ENCODE results near the gene COL4A2. TPM values are rescaled to one million over a fixed set of nuclear protein-coding genes. Genes with fewer than 3 reads are reported as not detected.

The COL4A2 gene
- total RNA-seq, 3 donors from 2014 or later (not counting 1 experiment from before 2014, with no cell fraction given) = not detected

- Mint-ChIP-seq H3K4me3 (no peak overlapping the region), H3K27me3 (ENCODE audit: low read depth in 2 of 2) (peaks cover 6 to 24% of the 10 kb centered on the region in 2 donors), H3K27ac (no peak overlapping the region), H3K36me3 (no peaks in the 10 kb centered on the region), H3K9me3 (no peaks in the 10 kb centered on the region), H3K4me1 (no peaks in the 10 kb centered on the region)
- TF ChIP-seq, protein P1, sequence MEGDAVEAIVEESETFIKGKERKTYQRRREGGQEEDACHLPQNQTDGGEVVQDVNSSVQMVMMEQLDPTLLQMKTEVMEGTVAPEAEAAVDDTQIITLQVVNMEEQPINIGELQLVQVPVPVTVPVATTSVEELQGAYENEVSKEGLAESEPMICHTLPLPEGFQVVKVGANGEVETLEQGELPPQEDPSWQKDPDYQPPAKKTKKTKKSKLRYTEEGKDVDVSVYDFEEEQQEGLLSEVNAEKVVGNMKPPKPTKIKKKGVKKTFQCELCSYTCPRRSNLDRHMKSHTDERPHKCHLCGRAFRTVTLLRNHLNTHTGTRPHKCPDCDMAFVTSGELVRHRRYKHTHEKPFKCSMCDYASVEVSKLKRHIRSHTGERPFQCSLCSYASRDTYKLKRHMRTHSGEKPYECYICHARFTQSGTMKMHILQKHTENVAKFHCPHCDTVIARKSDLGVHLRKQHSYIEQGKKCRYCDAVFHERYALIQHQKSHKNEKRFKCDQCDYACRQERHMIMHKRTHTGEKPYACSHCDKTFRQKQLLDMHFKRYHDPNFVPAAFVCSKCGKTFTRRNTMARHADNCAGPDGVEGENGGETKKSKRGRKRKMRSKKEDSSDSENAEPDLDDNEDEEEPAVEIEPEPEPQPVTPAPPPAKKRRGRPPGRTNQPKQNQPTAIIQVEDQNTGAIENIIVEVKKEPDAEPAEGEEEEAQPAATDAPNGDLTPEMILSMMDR (IDR thresholded peaks at IDR 0.05) = no peak
- intact Hi-C loops (cut with micrococcal nuclease) = no loop called here
- no peak overlapping the region for H3K4me3 ChIP-seq (ENCODE audit: low read length)
- H3K9me3 ChIP-seq (ENCODE audit: control insufficient read depth, insufficient read depth, low read length) = no peaks in the 10 kb centered on the region
- H3K27me3 ChIP-seq (ENCODE audit: control insufficient read depth, insufficient read depth, low read length) = no peaks in the 10 kb centered on the region
- DNase-seq (no peak), ATAC-seq (no peak)
- H3K36me3 ChIP-seq (ENCODE audit: control insufficient read depth, insufficient read depth, low read length) = no peaks in the 10 kb centered on the region
- 76% methylated on average over 4 of the region's 6 CpGs for WGBS (ENCODE audit: insufficient coverage)
- no peak overlapping the region for H3K27ac ChIP-seq (ENCODE audit: low read length)
- H3K4me1 ChIP-seq (ENCODE audit: control insufficient read depth, insufficient read depth, low read length) = no peaks in the 10 kb centered on the region
These were observed 34.4 kb upstream of the COL4A2 start for GRCh38 chr13:110272651-110273050.

DNA sequence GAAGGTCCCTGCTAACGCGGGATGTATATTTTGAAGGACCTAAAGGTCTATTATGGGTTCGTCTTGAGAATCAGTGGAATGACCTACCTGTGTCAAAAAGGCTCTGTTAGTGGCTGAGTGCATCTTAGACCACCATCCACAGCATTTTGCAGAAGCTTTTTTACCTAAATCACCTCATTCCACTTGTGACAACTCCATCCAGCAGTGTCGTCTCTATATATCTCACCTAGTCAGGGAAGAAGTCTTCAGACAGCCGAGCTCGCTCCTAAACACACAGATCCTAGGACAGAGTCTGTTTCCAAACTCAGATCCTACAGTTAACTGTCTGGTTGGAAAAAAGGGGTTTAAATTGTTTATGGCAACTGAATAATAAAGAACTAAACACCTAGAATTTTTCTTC is 33.8 kb upstream of the COL4A2 start:
- Mint-ChIP-seq H3K9me3 (no peaks in the 10 kb centered on the region), H3K4me1 (no peaks in the 10 kb centered on the region), H3K27me3 (ENCODE audit: low read depth in 2 of 2) (peaks cover 6 to 24% of the 10 kb centered on the region in 2 donors), H3K4me3 (no peak overlapping the region), H3K36me3 (no peaks in the 10 kb centered on the region), H3K27ac (no peak overlapping the region)
- Histone ChIP-seq H3K27me3 (ENCODE audit: control insufficient read depth, insufficient read depth, low read length) (no peaks in the 10 kb centered on the region), H3K27ac (ENCODE audit: low read length) (no peak overlapping the region), H3K9me3 (ENCODE audit: control insufficient read depth, insufficient read depth, low read length) (no peaks in the 10 kb centered on the region), H3K4me3 (ENCODE audit: low read length) (no peak overlapping the region), H3K36me3 (ENCODE audit: control insufficient read depth, insufficient read depth, low read length) (no peaks in the 10 kb centered on the region), H3K4me1 (ENCODE audit: control insufficient read depth, insufficient read depth, low read length) (no peaks in the 10 kb centered on the region)
- intact Hi-C loops (cut with micrococcal nuclease) = no loop called here
- DNase-seq (no peak), ATAC-seq (no peak)
- 82% methylated on average over 6 of the region's 6 CpGs for WGBS (ENCODE audit: insufficient coverage)
- TF ChIP-seq, protein P1 (IDR thresholded peaks at IDR 0.05) = no peak

DNA sequence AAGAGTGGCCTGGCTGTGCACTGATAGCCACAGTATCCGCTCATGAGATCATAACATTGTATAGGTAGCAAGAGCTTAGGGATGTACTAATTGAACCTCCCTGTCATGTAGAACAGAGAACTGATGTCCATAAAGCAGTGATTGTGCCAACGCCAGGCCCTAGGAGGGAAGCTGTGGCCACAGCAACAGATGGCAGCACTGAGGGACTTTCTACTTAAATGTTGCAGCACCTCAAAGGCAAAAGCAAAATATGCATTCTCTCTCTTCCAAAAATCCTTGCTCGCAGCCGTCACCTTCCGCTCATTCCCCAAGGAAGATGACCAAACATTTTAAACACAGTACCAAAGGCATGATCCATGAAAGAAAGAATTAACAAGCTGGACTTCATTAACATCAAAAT is 32.4 kb upstream of the COL4A2 start:
- Mint-ChIP-seq H3K4me3 (no peak overlapping the region), H3K27ac (no peak overlapping the region), H3K4me1 (no peaks in the 10 kb centered on the region), H3K9me3 (no peaks in the 10 kb centered on the region), H3K27me3 (ENCODE audit: low read depth in 2 of 2) (peaks cover 11 to 26% of the 10 kb centered on the region in 2 donors), H3K36me3 (no peaks in the 10 kb centered on the region)
- no peak overlapping the region for H3K27ac ChIP-seq (ENCODE audit: low read length)
- no peaks in the 10 kb centered on the region for H3K9me3 ChIP-seq (ENCODE audit: control insufficient read depth, insufficient read depth, low read length)
- no peaks in the 10 kb centered on the region for H3K27me3 ChIP-seq (ENCODE audit: control insufficient read depth, insufficient read depth, low read length)
- intact Hi-C loops (cut with micrococcal nuclease) = no loop called here
- TF ChIP-seq, protein P1 (IDR thresholded peaks at IDR 0.05) = no peak
- 85% methylated on average over 5 of the region's 5 CpGs for WGBS (ENCODE audit: insufficient coverage)
- no peak for DNase-seq
- H3K36me3 ChIP-seq (ENCODE audit: control insufficient read depth, insufficient read depth, low read length) = no peaks in the 10 kb centered on the region
- no peak overlapping the region for H3K4me3 ChIP-seq (ENCODE audit: low read length)
- no peak for ATAC-seq
- H3K4me1 ChIP-seq (ENCODE audit: control insufficient read depth, insufficient read depth, low read length) = no peaks in the 10 kb centered on the region

DNA sequence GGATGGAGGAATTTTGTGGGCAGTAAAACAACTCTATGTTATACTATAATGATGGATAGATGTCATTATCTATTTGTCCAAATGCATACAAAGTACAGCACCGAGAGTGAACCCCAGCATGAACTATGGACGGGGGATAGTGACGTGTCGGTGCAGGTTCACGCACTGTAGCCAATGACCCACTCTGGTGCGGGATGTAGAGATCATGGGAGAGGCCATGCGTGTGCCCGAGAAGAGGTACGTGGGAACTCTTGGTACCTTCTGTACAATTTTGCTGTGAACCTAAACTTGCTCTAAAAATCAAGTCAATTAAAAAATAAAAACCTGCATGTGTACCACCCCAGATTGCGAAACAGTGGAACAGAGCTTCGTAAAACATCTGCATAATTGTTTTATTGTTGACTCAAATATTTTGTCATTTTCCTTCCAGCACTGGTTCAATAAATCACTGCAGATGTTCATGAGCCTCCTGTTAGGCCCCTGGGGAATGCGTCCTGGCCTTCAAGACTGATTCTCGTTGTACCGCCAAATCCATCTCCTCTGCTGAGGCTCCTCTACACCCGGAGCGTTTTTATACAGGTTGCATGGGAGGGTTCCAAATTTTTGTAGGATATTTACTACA is 31.0 kb upstream of the COL4A2 start:
- H3K9me3 Mint-ChIP-seq = no peaks in the 10 kb centered on the region
- no peak overlapping the region for H3K27ac ChIP-seq (ENCODE audit: low read length)
- intact Hi-C loops (cut with micrococcal nuclease) = no loop called here
- ATAC-seq (no peak), DNase-seq (no peak)
- no peak overlapping the region for H3K27ac Mint-ChIP-seq
- no peaks in the 10 kb centered on the region for H3K4me1 Mint-ChIP-seq
- 81% methylated on average over 14 of the region's 16 CpGs for WGBS (ENCODE audit: insufficient coverage)
- TF ChIP-seq, protein P1 (IDR thresholded peaks at IDR 0.05) = no peak
- no peak overlapping the region for H3K4me3 Mint-ChIP-seq
- H3K9me3 ChIP-seq (ENCODE audit: control insufficient read depth, insufficient read depth, low read length) = no peaks in the 10 kb centered on the region
- no peaks in the 10 kb centered on the region for H3K36me3 Mint-ChIP-seq
- H3K27me3 ChIP-seq (ENCODE audit: control insufficient read depth, insufficient read depth, low read length) = no peaks in the 10 kb centered on the region
- no peaks in the 10 kb centered on the region for H3K36me3 ChIP-seq (ENCODE audit: control insufficient read depth, insufficient read depth, low read length)
- no peaks in the 10 kb centered on the region for H3K4me1 ChIP-seq (ENCODE audit: control insufficient read depth, insufficient read depth, low read length)
- no peak overlapping the region for H3K4me3 ChIP-seq (ENCODE audit: low read length)
- peaks cover 7 to 32% of the 10 kb centered on the region in 2 donors for H3K27me3 Mint-ChIP-seq (ENCODE audit: low read depth in 2 of 2)

Measured in natural killer cell (primary cell).